GM12873 (cell line): ENCODE data around the gene PCDHB8.
"Not testable (repeated sequence)": the region's sequence is repeated elsewhere in the genome, so short reads cannot be mapped to it uniquely, and the experiment has no call there.

Experiments used
- TF ChIP-seq, protein P1 (sequence below): IDR thresholded peaks from 2 replicates; pipeline ENCODE4 v1.5.1; 2012; ENCODE audit warnings: low read depth, mild to moderate bottlenecking, moderate library complexity, low read length, control low read depth; ENCODE audit not compliant: insufficient read depth; ENCODE audit errors: missing control alignments

Gene PCDHB8

DNA sequence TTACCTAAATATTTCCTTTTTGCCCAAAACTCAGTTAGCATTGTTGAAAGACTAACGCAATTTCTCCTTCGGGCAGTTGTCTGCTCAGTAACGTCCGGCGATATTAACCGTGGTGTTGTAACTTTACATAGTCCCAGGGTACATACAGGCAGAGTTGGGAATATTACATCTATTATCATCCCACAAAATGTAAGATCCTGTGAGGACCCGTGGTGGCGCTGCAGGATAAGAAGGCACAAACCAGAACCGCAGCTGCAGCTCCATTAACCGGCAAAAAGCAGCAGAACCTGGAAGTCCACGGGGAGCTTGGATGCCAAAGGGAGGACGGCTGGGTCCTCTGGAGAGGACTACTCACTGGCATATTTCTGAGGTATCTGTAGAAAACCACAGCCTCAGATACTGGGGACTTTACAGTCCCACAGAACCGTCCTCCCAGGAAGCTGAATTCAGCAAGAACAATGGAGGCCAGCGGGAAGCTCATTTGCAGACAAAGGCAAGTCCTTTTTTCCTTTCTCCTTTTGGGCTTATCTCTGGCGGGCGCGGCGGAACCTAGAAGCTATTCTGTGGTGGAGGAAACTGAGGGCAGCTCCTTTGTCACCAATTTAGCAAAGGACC is at the start of gene PCDHB8:
Gene PCDHB8, plus strand, starts transcription at position 214 of the 615 bp plus-strand sequence. Its CDS starts 245 bp downstream, at position 459.
- TF ChIP-seq, protein P1, sequence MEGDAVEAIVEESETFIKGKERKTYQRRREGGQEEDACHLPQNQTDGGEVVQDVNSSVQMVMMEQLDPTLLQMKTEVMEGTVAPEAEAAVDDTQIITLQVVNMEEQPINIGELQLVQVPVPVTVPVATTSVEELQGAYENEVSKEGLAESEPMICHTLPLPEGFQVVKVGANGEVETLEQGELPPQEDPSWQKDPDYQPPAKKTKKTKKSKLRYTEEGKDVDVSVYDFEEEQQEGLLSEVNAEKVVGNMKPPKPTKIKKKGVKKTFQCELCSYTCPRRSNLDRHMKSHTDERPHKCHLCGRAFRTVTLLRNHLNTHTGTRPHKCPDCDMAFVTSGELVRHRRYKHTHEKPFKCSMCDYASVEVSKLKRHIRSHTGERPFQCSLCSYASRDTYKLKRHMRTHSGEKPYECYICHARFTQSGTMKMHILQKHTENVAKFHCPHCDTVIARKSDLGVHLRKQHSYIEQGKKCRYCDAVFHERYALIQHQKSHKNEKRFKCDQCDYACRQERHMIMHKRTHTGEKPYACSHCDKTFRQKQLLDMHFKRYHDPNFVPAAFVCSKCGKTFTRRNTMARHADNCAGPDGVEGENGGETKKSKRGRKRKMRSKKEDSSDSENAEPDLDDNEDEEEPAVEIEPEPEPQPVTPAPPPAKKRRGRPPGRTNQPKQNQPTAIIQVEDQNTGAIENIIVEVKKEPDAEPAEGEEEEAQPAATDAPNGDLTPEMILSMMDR: not testable (repeated sequence)

DNA sequence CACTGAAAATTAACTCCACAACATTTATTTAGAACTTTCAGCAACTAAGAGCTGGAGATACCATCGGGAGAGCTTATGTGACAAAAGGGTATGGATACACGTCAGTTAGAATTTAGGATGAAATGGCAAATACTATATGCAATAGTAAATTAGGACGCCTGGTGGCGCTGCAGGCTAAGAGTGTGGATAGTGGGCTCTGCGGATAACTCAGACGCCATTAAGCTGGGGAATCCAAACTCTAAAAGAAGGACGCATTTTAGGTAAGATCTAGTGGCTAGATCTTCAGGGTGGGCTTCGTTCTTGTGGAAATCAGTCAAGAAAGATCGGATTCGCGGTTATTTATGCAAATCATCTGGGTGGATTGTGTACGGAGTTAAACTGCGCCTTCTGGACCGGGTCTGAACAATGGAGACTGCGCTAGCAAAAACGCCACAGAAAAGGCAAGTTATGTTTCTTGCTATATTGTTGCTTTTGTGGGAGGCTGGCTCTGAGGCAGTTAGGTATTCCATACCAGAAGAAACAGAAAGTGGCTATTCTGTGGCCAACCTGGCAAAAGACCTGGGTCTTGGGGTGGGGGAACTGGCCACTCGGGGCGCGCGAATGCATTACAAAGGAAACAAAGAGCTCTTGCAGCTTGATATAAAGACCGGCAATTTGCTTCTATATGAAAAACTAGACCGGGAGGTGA is 42.4 kb upstream of the PCDHB8 start, which contains the start of gene PCDHB5:
Gene PCDHB5, plus strand, starts transcription at position 177 of the 688 bp plus-strand sequence. Its CDS starts 229 bp downstream, at position 406.
- TF ChIP-seq, protein P1: peak; percentile 28

DNA sequence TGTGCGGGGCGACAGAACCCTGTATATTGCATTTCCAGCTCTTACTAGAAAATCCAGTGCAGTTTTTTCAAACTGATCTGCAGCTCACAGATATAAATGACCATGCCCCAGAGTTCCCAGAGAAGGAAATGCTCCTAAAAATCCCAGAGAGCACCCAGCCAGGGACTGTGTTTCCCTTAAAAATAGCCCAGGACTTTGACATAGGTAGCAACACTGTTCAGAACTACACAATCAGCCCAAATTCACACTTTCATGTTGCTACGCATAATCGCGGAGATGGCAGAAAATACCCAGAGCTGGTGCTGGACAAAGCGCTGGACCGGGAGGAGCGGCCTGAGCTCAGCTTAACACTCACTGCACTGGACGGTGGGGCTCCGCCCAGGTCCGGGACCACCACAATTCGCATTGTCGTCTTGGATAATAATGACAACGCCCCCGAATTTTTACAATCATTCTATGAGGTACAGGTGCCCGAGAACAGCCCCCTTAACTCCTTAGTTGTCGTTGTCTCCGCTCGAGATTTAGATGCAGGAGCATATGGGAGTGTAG is 41.8 kb upstream of the PCDHB8 start:
- TF ChIP-seq, protein P1: no peak

DNA sequence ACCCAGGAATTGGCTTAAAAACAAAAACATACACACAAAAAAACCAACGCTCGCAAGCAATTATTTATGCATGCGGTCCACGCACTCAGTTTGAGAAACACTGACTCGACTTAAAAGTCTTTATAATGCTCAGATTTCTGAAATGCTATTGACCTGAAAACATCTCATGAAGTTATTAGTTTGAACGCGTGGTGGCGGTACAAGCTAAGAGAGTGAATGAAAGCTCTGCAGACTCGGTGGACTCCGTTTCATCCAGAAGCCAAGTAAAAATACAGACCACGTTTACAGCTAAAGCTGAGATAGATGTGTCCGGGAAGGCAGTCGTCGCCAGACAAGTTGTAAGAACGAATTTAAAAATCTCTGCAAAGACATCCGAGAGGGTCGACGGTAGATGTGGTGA is 27.8 kb upstream of the PCDHB8 start, which contains the start of gene PCDHB6:
Gene PCDHB6, plus strand, starts transcription at position 246 of the 400 bp plus-strand sequence. CDS start 201 bp downstream, outside the sequence.
- TF ChIP-seq, protein P1: no peak

DNA sequence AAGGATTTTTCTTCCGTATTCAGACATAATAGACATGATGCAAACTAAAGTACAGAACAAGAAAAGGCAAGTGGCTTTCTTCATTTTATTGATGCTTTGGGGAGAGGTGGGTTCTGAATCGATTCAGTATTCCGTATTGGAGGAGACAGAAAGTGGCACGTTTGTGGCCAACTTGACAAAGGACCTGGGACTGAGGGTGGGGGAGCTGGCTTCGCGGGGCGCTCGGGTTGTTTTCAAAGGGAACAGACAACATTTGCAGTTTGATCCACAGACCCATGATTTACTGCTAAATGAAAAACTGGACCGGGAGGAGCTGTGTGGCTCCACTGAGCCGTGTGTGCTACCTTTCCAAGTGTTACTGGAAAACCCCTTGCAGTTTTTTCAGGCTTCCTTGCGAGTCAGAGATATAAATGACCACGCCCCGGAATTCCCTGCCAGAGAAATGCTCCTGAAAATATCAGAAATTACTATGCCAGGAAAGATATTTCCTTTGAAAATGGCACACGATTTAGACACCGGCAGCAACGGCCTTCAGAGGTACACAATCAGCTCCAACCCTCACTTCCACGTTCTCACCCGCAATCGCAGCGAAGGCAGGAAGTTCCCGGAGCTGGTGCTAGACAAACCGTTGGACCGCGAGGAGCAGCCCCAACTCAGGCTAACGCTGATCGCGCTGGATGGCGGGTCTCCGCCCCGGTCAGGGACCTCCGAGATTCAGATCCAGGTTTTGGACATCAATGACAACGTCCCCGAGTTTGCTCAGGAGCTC is 27.2 kb upstream of the PCDHB8 start:
- TF ChIP-seq, protein P1: no peak

DNA sequence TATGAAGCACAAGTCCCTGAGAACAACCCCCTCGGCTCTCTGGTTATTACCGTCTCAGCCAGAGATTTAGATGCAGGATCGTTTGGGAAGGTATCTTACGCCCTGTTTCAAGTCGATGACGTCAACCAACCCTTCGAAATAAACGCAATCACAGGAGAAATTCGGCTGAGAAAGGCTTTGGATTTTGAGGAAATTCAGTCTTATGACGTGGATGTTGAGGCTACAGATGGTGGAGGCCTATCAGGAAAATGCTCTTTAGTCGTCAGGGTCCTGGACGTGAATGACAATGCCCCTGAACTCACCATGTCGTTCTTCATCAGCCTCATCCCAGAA is 26.6 kb upstream of the PCDHB8 start:
- TF ChIP-seq, protein P1: no peak
